HTERT RPE-1 (cell line): ENCODE data around the gene PLS3.
"Not testable (repeated sequence)": the region's sequence is repeated elsewhere in the genome, so short reads cannot be mapped to it uniquely, and the experiment has no call there.

Source experiments
- in situ Hi-C: fragments of 300-500 bp; cut with MboI; formaldehyde crosslinking; loops from 4 replicates; pipeline ENCODE4 v1.14.3; 2020; ENCODE audit warnings: low sequenced_read_pairs

The PLS3 gene, protein sequence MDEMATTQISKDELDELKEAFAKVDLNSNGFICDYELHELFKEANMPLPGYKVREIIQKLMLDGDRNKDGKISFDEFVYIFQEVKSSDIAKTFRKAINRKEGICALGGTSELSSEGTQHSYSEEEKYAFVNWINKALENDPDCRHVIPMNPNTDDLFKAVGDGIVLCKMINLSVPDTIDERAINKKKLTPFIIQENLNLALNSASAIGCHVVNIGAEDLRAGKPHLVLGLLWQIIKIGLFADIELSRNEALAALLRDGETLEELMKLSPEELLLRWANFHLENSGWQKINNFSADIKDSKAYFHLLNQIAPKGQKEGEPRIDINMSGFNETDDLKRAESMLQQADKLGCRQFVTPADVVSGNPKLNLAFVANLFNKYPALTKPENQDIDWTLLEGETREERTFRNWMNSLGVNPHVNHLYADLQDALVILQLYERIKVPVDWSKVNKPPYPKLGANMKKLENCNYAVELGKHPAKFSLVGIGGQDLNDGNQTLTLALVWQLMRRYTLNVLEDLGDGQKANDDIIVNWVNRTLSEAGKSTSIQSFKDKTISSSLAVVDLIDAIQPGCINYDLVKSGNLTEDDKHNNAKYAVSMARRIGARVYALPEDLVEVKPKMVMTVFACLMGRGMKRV

DNA sequence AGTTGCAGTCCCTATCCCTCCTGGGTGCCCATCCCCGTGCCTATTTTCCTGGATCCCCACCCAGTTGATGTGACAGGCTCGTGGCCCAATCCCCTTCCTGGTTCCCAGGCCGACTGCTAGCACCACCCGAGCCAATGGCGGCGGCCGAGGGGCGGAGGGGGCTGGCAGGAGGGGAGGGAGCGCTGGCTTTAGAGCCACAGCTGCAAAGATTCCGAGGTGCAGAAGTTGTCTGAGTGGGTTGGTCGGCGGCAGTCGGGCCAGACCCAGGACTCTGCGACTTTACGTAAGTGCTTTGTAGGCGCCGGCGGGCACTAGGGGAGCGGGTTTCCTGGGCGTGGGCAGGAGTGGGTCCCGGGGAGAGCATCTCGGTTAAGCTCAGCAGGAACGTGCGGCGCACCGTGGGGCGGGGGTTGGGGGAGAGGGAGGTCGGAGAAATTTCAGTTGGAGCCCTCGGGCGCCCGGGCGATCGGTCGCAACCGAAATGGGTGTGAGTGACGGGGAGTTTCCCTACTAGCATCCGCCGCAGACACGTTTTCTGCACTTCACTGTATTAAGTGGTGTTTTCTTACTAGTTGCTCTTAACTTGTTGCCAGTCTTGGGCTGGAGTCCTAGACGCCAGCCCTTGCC is at the start of gene PLS3:
PLS3 (plus strand) TSS at position 197 of the 627 bp plus-strand sequence. CDS start 49,077 bp downstream, outside the sequence.
- in situ Hi-C loops, result no loop called here

DNA sequence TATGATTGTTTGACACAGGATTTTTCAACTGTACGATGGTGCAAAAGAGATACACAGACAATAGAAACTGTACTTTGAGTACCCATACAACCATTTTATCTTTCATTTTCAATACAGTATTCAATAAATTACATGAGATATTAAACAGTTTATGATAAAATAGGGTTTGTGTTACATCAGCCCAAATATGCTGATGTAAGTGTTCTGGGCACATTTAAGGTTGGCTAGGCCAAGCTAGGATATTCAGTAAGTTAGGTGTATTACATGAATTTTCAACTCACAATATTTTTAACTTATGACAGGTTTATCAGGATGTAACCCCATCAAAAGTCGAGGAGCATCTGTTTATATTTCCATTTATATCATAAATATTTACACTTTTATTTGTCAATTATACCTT is 42.9 kb upstream of the PLS3 start:
- in situ Hi-C loops, result no loop called here

DNA sequence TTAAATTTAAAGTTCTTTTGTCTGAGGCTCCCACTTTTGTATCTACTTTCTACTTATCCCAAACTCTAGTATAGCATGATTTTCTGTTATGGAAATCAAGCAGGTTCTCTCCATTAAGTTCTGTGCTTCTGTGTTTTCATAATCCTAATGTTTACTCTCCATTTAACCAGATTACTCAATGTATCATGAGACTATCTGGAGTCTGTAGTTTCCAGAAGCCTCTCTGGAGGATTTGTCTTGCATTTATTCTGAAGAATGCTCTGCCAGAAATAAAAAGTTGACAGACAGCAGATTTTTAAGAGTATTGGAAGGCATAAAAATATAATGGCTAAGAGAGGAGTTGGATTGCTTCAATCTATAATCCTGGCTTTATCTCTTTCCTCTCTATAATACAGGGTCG is 39.2 kb upstream of the PLS3 start:
- in situ Hi-C loops, result no loop called here

DNA sequence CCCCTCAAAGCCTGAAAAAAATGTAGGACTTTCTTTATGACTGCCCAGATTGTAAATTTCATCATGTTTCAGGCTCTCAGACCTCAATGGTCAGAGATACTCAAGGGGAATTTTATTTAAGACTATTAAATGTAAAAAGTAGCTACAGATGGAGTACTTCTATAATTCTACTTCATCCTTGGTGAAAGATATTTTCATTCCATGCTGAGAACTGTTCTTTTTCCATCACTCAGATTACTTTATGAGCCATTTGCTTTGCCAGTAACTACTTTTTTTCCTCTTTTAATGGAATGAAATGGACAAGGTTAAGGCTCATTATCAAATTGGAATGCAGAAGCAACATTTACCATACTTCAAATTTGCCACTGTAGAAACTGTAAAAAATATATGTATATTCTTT is 38.0 kb upstream of the PLS3 start:
- in situ Hi-C loops, result no loop called here

DNA sequence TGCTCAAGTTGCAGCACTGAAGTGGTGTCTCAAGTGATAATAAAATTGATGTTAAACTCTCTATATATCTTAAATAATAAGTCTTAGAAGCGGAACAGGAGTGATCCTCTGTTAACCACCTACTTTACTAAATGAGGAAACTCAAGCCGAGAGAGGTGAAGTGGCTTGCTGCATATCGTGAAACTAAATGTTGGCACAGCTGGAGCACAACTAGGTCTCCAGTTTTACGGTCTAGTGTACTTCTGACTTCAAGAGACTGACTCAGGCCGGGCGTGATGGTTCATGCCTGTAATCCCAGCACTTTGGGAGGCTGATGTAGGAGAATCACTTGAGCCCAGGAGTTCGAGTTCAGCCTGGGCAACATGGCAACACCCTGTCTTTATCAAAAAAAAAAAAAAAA is 35.5 kb upstream of the PLS3 start:
- in situ Hi-C loops, result no loop called here

DNA sequence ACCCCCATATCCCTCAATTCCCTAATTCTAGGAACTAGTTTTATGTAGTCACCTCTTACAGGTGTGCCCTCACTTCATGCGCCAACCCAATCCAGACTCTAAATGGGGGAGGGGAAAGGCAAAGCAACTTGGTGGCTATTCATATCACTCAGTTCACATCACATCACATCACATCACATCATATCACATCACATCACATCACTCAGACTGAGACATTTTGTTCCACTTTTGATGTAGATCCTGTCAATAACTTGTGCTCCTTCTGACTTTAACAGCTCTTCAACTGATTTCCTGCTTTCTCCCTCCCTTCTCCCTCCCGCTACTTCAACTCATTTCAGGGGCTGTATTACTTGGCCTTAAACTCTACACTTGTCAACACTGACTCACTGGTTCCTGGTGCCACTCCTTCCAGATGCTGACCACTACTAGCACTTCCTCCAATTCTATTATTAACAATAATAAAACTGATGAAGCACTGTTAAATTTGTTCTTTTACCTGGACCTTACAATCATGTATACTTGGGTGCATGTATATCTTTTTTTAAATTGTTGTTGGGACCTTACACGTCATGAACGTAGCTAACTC is 29.1 kb upstream of the PLS3 start:
- in situ Hi-C loops, result no loop called here

DNA sequence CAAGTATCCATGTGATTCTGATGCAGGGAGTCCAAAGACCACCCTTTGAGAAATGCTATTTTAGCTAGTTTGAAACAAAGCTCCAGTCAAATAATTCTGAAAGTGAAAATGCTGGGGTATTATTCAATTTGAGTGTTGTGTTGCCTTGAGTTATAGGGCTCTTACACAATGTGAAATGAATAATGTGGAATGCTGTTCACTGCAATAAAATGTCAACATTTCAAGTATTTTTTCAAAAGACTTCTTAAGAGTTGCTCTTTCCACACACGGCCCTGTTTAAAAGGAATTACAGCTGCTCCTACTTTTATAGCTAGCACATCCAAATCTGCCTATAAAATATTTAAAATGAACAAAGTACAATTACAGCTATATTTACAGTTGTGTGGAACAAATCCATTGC is 27.5 kb upstream of the PLS3 start:
- in situ Hi-C loops, result no loop called here

DNA sequence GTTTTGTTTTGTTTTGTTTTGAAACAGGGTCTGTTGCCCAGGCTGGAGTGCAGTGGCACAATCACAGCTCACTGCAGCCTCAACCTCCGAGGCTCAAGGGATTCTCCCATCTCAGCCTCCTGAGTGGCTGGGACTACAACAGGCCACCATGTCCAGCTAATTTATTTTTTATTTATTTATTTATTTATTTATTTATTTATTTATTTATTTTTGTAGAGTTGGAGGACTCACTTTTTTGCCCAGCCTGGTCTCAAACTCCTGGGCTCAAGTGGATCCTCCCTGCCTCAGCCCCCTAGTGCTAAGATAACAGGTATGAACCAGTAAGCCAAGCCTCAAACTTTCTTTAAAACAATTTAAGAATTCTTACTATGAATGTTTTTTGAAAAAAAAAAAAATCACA is 26.6 kb upstream of the PLS3 start:
- in situ Hi-C loops, result no loop called here

DNA sequence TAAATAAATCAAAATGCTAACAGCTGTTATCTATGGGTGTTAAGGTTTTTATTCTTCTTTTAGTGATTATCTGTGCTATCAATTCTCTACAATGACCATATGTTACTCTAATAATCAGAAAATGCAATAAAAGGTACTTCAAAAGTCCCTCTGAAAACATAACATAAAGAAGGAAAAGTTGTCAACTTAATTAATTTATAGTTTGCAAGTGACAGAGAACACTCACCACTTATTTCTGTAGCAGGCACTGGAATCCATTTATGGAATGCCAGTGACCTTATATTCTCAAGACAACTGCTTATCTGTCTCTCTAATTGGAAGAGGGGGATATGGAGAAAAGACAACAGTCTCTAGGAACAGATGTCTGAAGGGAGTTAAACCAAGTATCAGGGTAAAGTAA is 25.6 kb upstream of the PLS3 start:
- in situ Hi-C loops, result no loop called here

DNA sequence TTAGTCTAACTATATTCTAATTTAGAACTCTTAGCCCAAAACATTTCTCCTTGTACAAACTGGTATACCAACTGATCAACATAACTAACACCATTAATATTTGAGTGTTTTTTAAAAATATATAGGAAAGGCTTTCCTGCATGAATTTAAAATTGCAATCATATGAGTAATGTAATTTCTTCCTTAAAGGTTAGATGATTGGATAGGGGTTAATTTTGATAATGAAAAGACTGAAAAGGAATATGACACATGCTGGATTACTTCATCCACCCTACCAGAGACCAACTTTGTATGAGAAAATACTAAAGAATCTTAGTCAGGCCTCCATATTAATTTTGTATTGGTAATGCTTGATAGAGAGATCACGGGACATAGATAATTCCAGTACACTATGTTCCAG is 25.1 kb upstream of the PLS3 start:
- in situ Hi-C loops, result no loop called here

DNA sequence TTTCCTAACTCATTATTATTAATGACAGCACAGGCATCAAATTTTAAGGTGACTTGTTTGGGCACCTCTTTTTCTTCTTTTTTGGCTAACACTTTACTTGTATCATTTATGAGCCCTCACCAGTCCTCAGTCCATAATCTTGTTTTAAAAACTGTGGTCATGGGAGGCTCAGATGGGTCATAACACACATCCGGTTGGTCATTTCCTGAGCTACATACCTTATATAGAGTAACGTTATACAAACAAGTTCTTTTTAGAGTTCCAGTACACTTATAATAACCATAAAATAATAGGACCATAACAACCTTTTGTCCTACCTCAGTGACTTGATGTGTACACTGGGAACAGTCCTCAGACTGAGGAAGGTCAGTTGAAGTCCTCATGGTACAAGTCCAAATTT is 21.1 kb upstream of the PLS3 start:
- in situ Hi-C loops, result no loop called here

DNA sequence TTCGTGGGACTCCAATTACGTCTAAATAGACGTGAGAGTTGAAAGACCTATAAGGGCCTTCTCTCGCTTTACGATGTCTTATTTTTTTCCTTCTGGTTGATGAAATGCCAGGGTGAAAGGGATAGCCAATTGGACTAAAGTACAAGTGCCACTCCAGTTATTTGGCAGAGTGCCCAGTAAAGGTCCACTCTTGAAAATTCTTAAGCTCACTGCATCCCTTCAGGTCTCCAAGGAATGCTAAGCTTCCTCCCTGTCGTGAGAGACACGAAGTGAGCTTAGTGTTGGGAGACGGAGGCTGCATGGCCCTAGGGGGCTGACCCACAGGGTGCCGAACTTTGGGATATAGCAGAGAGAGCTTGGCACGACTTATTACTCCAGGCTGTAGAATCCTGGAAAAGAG is 19.9 kb upstream of the PLS3 start:
- in situ Hi-C loops, result not testable (repeated sequence)

DNA sequence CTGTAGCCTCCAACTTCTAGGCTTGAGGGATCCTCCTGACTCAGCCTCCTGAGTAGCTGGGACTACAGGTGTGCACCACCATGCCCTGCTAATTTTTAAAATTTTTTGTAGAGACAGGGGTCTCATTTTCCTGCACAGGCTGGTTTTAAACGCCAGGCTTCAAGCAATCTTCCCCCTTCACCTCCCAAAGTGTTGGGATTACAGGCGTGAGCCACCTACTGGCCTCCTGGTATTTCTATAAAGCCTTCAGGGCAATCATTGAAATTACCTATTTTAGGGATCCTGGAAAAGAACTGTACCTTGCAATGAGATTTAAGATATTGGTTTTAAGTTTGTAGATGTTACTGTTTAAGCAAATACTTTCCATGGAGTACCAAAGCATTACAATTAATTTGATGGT is 13.5 kb upstream of the PLS3 start:
- in situ Hi-C loops, result no loop called here

DNA sequence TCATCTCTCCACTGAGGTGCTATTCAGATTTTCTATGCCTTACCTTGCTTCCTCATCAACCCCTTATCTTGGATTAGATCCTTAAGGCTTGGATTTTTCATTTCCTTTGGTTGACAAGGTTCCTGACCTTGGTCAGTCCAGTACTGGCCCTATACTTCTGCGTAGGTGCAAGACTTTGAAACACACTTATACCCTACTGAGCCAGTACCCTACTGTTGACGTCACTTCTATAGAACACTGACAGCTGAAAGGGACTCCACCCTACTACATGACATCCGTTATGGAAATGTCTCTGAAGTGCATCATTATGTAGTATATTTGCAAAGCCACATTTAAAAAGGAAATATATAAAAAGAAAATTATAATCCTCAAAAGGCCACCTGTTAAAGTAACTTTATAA is 12.0 kb upstream of the PLS3 start:
- in situ Hi-C loops, result no loop called here

DNA sequence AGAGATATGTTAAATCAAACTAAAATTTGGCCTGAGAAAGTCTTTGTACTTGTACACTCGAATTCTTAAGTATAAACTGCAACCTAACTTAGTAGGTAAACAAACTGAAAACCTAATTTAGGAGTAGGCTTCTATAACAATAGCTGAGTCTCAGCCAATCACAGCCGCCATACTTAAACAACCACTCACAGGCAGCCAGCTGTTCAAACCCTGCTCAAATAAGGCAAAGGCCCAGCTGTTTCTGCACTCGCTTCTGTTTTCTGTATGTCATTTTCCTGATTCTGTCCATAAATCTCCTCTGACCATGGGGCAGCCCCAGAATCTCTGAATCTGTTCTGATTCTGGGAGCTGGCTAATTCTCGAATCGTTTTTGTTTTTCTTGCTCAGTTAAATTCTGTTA is 7.8 kb upstream of the PLS3 start:
- in situ Hi-C loops, result no loop called here

DNA sequence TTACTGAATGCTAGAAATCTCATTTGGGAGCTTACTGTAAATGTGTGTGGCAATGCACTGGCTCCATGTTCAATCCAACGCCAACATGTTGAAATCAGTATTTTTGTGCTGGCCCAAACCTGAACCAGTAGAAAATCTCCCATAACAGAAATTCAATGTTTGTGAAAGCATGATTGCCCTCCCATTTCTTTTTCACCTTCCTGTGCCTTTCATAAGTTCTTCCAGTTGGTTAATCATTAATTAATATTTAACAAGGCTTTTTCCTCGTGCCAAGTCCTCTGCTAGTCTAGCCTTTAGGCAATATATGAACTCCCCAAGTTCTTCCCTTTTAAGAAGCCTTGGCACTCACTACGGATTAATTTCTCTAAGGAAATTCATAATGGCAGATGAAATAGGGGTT is 1.3 kb upstream of the PLS3 start:
- in situ Hi-C loops, result no loop called here

DNA sequence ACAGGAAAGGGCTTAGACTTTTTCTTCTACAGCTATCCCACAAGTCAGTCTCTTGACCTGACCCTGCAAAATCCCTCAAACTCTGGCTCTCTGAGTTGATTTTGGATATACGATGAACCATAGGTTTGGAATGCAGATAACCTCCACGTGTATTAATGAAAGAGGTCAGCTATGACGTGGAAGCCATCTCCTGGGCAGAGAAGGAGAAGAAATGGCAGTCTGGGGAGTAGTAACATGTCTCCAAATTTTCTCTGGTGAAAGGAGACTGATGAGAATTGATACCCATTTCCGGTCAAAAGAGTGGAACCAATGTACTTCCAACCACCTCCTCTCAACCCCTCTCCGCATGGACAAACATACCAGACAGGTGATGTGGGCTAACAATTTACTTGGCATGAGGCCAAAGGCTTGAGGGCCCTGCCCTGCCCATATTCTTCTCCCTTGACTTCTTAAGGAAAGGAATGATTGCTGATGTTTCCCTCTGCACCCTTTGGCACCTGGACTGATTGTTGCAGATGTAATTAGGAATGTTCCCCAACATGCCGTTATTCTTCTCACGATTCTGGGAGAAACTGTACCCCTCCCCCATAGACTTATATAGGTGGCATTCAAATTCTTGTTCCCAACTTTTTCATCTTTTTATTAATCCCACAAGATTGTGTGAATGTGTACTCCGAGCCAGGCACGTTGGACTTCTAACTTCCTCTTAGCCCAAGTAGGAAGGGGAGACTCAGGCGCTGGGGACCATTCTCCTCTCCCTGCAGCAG is 580 bp upstream of the PLS3 start:
- in situ Hi-C loops, result no loop called here

DNA sequence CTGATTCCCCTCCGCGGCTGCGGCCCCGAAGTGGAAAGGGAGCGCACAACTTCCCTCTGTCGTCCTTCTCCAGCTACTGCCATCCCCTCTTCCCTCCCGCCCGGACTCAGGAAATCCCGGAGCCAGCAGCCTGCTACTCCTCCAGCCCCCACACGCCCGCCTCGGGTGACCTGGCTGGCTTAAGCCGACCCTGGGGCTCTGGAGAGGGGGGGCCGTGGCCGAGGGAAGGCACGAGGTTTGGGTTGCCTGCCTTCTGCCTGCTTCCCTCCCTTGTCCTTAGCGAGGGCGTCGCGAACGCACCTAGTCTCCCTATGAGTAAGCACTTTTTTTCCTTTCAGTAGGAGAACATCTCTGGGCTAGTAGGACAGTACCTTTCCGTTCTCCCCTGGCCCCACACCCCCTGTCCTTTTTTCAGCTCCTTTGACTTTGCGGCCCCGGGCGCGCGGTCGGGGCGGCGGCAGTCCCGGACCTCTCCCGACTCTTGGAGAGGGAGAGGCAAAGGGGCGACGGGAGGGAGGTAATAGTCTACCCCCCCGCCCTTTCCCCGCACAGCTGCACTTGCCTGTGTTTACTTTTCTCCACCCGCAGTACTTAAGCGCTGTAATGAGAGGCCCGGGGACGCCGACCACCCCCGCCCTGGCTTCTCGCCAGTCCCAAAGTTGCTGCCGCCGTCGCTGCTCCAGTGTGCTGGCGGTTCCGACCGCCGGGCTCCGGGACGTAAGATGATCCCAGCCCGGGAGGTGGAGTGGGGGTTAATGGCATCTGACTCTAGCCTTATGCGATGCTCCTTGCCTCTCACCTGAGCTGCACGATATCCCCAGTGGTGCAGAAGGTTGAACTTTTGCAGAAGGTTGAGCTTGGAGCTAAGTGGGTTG is 868 bp downstream of the PLS3 start:
- in situ Hi-C loops, result no loop called here

DNA sequence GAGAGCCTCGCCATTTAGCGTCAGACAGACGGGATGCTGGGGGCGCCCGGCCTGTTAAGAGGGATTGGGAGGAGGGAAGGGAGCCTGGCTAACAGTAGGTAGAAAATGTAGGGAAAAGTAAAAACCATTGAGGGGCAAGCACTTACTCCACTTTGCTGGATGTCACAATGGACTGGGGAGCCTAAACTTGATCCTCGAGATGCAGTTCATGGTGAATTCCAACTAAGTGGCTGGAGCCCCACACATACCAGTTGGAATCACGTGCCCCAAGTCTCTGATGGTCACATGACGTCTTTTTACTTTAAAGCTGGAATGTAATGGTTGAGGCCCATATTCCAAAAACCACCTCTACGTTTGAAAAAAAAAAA is 1.5 kb downstream of the PLS3 start:
- in situ Hi-C loops, result no loop called here

DNA sequence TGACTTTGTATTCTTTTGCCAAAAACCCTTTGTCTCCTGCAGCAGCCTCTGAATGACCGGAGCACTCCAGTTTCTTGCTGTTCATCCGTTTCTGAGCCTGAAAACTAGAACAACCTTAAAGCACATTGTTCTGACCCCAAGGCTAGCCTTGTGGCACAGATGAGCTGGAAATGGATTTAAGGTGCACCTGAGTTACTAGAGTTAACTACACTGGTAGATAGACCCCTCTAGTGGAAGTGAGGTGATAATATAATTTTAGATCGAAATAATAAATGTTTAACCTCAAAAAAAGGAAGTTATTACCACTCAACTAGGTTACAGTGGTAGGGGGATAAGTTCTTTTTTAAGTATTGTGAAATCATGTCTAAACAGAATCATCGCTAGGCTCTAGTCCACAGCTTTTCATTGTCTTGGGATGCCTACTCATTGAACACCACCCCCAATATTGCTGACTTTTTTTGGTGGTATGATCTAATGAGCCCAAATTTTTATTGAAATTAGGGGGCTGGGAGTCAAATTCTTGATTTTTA is 2.7 kb downstream of the PLS3 start:
- in situ Hi-C loops, result no loop called here
